Endothelial cell of umbilical vein (primary cell): ENCODE results near the gene EDEM3.

Source experiments
- CTCF ChIP-seq, 2 donors: IDR thresholded peaks; 1 replicate in 1 of 2; 2 replicates in 1 of 2; pipeline ENCODE4 v1.5.1; 2011; ENCODE audit warnings: low read length in 2 of 2, mild to moderate bottlenecking in 2 of 2, moderate library complexity in 2 of 2, control low read depth in 1 of 2, inconsistent platforms in 1 of 2, low read depth in 1 of 2; ENCODE audit not compliant: insufficient read depth in 1 of 2; ENCODE audit errors: extremely low read depth in 1 of 2
- EZH2 ChIP-seq: IDR thresholded peaks from 2 replicates; pipeline ENCODE4 v1.6.1; 2012; ENCODE audit warnings: borderline replicate concordance, low read depth, mild to moderate bottlenecking, moderate library complexity, low read length, inconsistent platforms; ENCODE audit not compliant: severe bottlenecking
- FOS ChIP-seq: IDR thresholded peaks from 2 replicates; pipeline ENCODE4 v1.6.1; 2011; ENCODE audit warnings: mild to moderate bottlenecking, low read length, moderate library complexity, borderline replicate concordance; ENCODE audit not compliant: insufficient read depth
- POLR2A ChIP-seq: IDR thresholded peaks from 2 replicates; pipeline ENCODE4 v1.6.1; 2012; ENCODE audit warnings: low read depth, mild to moderate bottlenecking, control low read depth, low read length
- POLR2AphosphoS5 ChIP-seq: IDR thresholded peaks from 2 replicates; pipeline ENCODE4 v1.6.1; 2012; ENCODE audit warnings: low read depth, mild to moderate bottlenecking, control low read depth, low read length, moderate library complexity; ENCODE audit not compliant: insufficient read depth

GRCh38 chr1:184767591-184767990, 12.9 kb upstream of the EDEM3 start:
- TF ChIP-seq CTCF (IDR thresholded peaks at IDR 0.05; ENCODE audit: extremely low read depth in 1 of 2, insufficient read depth in 1 of 2, low read depth in 1 of 2, low read length in 2 of 2) (no peak), POLR2A (no peak), POLR2AphosphoS5 (no peak), FOS (no peak), EZH2 (no peak)
